DOHH2 (cell line): ENCODE data around the gene FAF2.

Experiments
- EZH2phosphoT487 ChIP-seq: fragments of 200-600 bp; sonication (generic); IDR thresholded peaks from 2 replicates; pipeline ENCODE4 v1.6.1; 2017; ENCODE audit warnings: borderline replicate concordance, mild to moderate bottlenecking, antibody characterized with exemption, low read length, moderate library complexity, mixed read lengths
- TF ChIP-seq, protein P1 (sequence below): fragments of 200-600 bp; sonication (generic); IDR thresholded peaks from one replicate; pipeline ENCODE4 v1.5.1; 2014; ENCODE audit warnings: antibody characterized with exemption, mild to moderate bottlenecking, low read depth, low read length; ENCODE audit not compliant: poor library complexity, severe bottlenecking

DNA sequence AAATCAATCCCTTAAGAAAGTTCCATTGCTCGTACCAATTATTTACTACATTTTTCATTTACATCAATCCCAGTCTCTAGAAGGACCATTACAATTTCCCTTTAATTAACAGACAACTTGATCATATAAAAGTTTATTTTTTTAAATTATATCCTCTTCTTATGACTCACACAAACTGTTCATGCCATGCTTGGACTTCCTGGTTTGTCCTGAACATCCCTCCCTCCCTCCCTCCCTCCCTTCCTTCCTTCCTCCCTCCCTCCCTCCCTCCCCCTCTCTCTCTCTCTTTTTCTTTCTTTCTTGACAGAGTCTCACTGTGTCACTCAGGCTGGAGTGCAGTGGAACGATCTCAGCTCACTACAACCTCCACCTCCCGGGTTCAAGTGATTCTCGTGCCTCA lies 20.2 kb upstream of the FAF2 start:
- TF ChIP-seq, protein P1, sequence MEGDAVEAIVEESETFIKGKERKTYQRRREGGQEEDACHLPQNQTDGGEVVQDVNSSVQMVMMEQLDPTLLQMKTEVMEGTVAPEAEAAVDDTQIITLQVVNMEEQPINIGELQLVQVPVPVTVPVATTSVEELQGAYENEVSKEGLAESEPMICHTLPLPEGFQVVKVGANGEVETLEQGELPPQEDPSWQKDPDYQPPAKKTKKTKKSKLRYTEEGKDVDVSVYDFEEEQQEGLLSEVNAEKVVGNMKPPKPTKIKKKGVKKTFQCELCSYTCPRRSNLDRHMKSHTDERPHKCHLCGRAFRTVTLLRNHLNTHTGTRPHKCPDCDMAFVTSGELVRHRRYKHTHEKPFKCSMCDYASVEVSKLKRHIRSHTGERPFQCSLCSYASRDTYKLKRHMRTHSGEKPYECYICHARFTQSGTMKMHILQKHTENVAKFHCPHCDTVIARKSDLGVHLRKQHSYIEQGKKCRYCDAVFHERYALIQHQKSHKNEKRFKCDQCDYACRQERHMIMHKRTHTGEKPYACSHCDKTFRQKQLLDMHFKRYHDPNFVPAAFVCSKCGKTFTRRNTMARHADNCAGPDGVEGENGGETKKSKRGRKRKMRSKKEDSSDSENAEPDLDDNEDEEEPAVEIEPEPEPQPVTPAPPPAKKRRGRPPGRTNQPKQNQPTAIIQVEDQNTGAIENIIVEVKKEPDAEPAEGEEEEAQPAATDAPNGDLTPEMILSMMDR: no peak
- TF ChIP-seq EZH2phosphoT487: no peak
